Adrenal gland (tissue), 5 donors: ENCODE measurements around the gene CDK4.

Source experiments
- POLR2A ChIP-seq, 2 donors: fragments of 450-650 bp; IDR thresholded peaks; one replicate each; pipeline ENCODE4 v1.6.1; 2017; ENCODE audit warnings: antibody characterized with exemption in 2 of 2, mild to moderate bottlenecking in 2 of 2, moderate library complexity in 1 of 2
- TF ChIP-seq, protein P1 (sequence below), 6 experiments: fragments of 450-650 bp in 4 of 6; fragments of 200-600 bp in 2 of 6; sonication (generic) in 1 of 6; IDR thresholded peaks; 1 replicate in 5 of 6; 2 replicates in 1 of 6; pipeline versions ENCODE4 v1.5.1 to v1.8.0; 2016 to 2021; ENCODE audit warnings: antibody characterized with exemption in 6 of 6, mild to moderate bottlenecking in 2 of 6, moderate library complexity in 1 of 6
- donor health status: DM: no; HTN: no; CAD: no.

DNA sequence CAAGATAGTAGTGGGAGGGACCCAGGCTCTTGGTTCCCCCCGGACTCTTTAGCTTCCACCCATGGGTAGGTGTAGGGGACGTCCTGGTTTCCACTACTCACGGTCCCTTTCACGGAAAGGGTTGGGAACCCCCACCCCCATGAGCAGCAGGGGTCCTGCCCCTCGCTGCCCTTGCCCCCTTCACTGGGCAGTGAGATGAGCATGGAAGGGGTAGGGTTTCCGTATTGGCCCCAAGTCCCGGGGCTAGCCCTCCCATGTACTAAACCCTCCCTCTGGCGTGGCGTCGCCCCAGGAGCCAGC lies 26.3 kb downstream of the CDK4 start:
- TF ChIP-seq, protein P1, sequence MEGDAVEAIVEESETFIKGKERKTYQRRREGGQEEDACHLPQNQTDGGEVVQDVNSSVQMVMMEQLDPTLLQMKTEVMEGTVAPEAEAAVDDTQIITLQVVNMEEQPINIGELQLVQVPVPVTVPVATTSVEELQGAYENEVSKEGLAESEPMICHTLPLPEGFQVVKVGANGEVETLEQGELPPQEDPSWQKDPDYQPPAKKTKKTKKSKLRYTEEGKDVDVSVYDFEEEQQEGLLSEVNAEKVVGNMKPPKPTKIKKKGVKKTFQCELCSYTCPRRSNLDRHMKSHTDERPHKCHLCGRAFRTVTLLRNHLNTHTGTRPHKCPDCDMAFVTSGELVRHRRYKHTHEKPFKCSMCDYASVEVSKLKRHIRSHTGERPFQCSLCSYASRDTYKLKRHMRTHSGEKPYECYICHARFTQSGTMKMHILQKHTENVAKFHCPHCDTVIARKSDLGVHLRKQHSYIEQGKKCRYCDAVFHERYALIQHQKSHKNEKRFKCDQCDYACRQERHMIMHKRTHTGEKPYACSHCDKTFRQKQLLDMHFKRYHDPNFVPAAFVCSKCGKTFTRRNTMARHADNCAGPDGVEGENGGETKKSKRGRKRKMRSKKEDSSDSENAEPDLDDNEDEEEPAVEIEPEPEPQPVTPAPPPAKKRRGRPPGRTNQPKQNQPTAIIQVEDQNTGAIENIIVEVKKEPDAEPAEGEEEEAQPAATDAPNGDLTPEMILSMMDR (IDR thresholded peaks at IDR 0.05), result no peak
- no peak for TF ChIP-seq POLR2A (IDR thresholded peaks at IDR 0.05)
